Activated naive CD4-positive, alpha-beta T cell treated with anti-CD3 and anti-CD28 coated beads for 36 hours (primary cell): ENCODE measurements around the gene ANKRD44. TPM values are rescaled to one million over a fixed set of nuclear protein-coding genes. Genes with fewer than 3 reads are reported as not detected.
A peak's percentile ranks its signal among the peaks of the same experiment; 100 is the strongest.

Experiments
- CTCF ChIA-PET: fragments of 350-600 bp; sonication (Branson Sonifier 250); formaldehyde crosslinking; loops from one replicate; lab custom pipeline; 2021; ENCODE audit warnings: antibody characterized with exemption; lab: Charles Lee
- DNase-seq: peaks from one replicate; pipeline ENCODE4 v3.0.0-alpha.2; 2020
- H3K27ac Mint-ChIP-seq: one replicate; pipeline ENCODE4 v1.8.0; 2021; ENCODE audit warnings: mild to moderate bottlenecking, mixed read lengths
- H3K27me3 Mint-ChIP-seq: one replicate; pipeline ENCODE4 v1.8.0; 2021; ENCODE audit warnings: low read depth, mixed read lengths
- H3K36me3 Mint-ChIP-seq: one replicate; pipeline ENCODE4 v1.8.0; 2021; ENCODE audit warnings: low read depth, mixed read lengths
- H3K4me1 Mint-ChIP-seq: one replicate; pipeline ENCODE4 v1.8.0; 2021; ENCODE audit warnings: low read depth, mixed read lengths
- H3K4me3 Mint-ChIP-seq: one replicate; pipeline ENCODE4 v1.8.0; 2021; ENCODE audit warnings: mild to moderate bottlenecking, moderate library complexity, mixed read lengths
- H3K9me3 Mint-ChIP-seq: one replicate; pipeline ENCODE4 v1.8.0; 2021; ENCODE audit warnings: mixed read lengths
- intact Hi-C: fragments of 100-400 bp; cut with micrococcal nuclease; formaldehyde crosslinking; loops from one replicate; pipeline ENCODE4 v1.15.1; 2023
- total RNA-seq, 2 experiments: library from RNA; stranded (reverse); gene quantifications; one replicate each; pipeline ENCODE4 v1.2.3, GENCODE V29; 2021

ANKRD44 gene
- total RNA-seq, 2 experiments from 2014 or later: 87.8 to 101 TPM

- Mint-ChIP-seq H3K27ac (no peak overlapping the region), H3K4me1 (peaks cover 72% of the 10 kb centered on the region), H3K36me3 (peaks cover 9% of the 10 kb centered on the region), H3K9me3 (peaks cover 2% of the 10 kb centered on the region), H3K4me3 (no peak overlapping the region), H3K27me3 (no peaks in the 10 kb centered on the region)
- intact Hi-C loops: loop anchor here (5.0 to 10.0 kb wide), 2 partner anchors 515 to 587 kb away; partner anchors contain the start of gene MARS2
- CTCF ChIA-PET: interaction anchor here (0.6 to 4.2 kb wide), 19 partner anchors 8 to 189 kb away, joined by 3 to 66 read pairs (median 4); partner anchors contain the start of gene ANKRD44
- DNase-seq: no peak
Observed at GRCh38 chr2:197190100-197190432, 120.5 kb downstream of the ANKRD44 start.

- Mint-ChIP-seq H3K36me3 (peaks cover 10% of the 10 kb centered on the region), H3K4me3 (no peak overlapping the region), H3K4me1 (peaks cover 71% of the 10 kb centered on the region), H3K9me3 (no peaks in the 10 kb centered on the region), H3K27me3 (no peaks in the 10 kb centered on the region), H3K27ac (no peak overlapping the region)
- intact Hi-C loops: loop anchor here (5.0 to 10.0 kb wide), 3 partner anchors 177 to 588 kb away; partner anchors contain the start of gene MARS2
- no peak for DNase-seq
- CTCF ChIA-PET: interaction anchor here (0.6 to 4.2 kb wide), 14 partner anchors 9 to 189 kb away, joined by 3 to 66 read pairs (median 6); partner anchors contain the start of gene ANKRD44
Observed at GRCh38 chr2:197189426-197190099, 121.0 kb downstream of the ANKRD44 start.

- H3K27ac Mint-ChIP-seq: no peak overlapping the region
- CTCF ChIA-PET: interaction anchor here (0.7 to 1.3 kb wide), 4 partner anchors 11 to 44 kb away, joined by 3 to 5 read pairs (median 4); no protein-coding TSS in a partner anchor
Observed at GRCh38 chr2:197185676-197186075, 124.9 kb downstream of the ANKRD44 start.

GRCh38 chr2:197184959-197185586 lies 125.5 kb downstream of the ANKRD44 start:
- intact Hi-C loops: loop anchor here (5.0 kb wide), 1 partner anchor 173 kb away; no protein-coding TSS in a partner anchor
- H3K4me1 Mint-ChIP-seq: peaks cover 73% of the 10 kb centered on the region
- no peak overlapping the region for H3K27ac Mint-ChIP-seq
- H3K27me3 Mint-ChIP-seq: no peaks in the 10 kb centered on the region
- peaks cover 36% of the 10 kb centered on the region for H3K36me3 Mint-ChIP-seq
- no peak overlapping the region for H3K4me3 Mint-ChIP-seq
- no peaks in the 10 kb centered on the region for H3K9me3 Mint-ChIP-seq
- CTCF ChIA-PET: interaction anchor here (0.6 to 1.3 kb wide), 7 partner anchors 10 to 316 kb away, joined by 3 to 7 read pairs (median 3); no protein-coding TSS in a partner anchor
- no peak for DNase-seq

More at GRCh38 chr2:197185676-197186075, 124.9 kb downstream of the ANKRD44 start:
- peaks cover 73% of the 10 kb centered on the region for H3K4me1 Mint-ChIP-seq
- DNase-seq: no peak
- H3K4me3 Mint-ChIP-seq: no peak overlapping the region
- intact Hi-C loops: loop anchor here (5.0 kb wide), 1 partner anchor 173 kb away; no protein-coding TSS in a partner anchor
- H3K36me3 Mint-ChIP-seq: peaks cover 36% of the 10 kb centered on the region
- no peaks in the 10 kb centered on the region for H3K9me3 Mint-ChIP-seq
- H3K27me3 Mint-ChIP-seq: no peaks in the 10 kb centered on the region

GRCh38 chr2:197183355-197183754 lies 127.2 kb downstream of the ANKRD44 start:
- Mint-ChIP-seq H3K27ac (no peak overlapping the region), H3K27me3 (no peaks in the 10 kb centered on the region), H3K9me3 (no peaks in the 10 kb centered on the region), H3K36me3 (peaks cover 41% of the 10 kb centered on the region), H3K4me3 (no peak overlapping the region), H3K4me1 (peaks cover 73% of the 10 kb centered on the region)
- intact Hi-C loops: no loop called here
- CTCF ChIA-PET: interaction anchor here (0.6 to 7.7 kb wide), 5 partner anchors 8 to 70 kb away, joined by 3 to 56 read pairs (median 3); no protein-coding TSS in a partner anchor
- DNase-seq: no peak

DNA sequence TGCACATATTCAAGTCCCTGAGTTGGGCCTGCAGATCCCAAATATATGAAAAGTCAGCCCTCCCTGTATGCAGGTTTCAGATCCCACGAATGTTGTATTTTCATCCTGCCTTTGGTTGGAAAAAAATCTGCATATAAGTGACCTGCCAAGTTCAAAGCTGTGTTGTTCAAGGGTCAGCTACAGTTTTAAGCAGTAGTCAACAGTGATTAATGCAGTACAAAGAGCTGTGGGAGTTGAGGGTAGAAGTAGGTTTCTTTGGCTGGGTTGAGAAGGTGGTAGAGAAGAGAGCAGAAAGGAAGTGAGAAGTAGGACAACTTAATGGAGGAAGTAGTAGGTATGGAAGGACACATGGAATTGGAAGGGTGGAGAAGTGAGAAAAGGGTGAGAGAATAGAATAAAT lies 127.9 kb downstream of the ANKRD44 start:
- H3K27ac Mint-ChIP-seq: peak overlapping the region; percentile 10
- no peaks in the 10 kb centered on the region for H3K9me3 Mint-ChIP-seq
- no peak for DNase-seq
- peaks cover 69% of the 10 kb centered on the region for H3K4me1 Mint-ChIP-seq
- peaks cover 41% of the 10 kb centered on the region for H3K36me3 Mint-ChIP-seq
- H3K27me3 Mint-ChIP-seq: no peaks in the 10 kb centered on the region
- intact Hi-C loops: no loop called here
- CTCF ChIA-PET: interaction anchor here (0.9 to 7.7 kb wide), 6 partner anchors 9 to 173 kb away, joined by 3 to 56 read pairs (median 4); no protein-coding TSS in a partner anchor
- H3K4me3 Mint-ChIP-seq: no peak overlapping the region

- CTCF ChIA-PET: interaction anchor here (0.9 to 7.7 kb wide), 5 partner anchors 10 to 84 kb away, joined by 3 to 56 read pairs (median 12); no protein-coding TSS in a partner anchor
- H3K4me1 Mint-ChIP-seq: peaks cover 60% of the 10 kb centered on the region
- no peaks in the 10 kb centered on the region for H3K27me3 Mint-ChIP-seq
- H3K36me3 Mint-ChIP-seq: peaks cover 41% of the 10 kb centered on the region
- no peak for DNase-seq
- H3K9me3 Mint-ChIP-seq: no peaks in the 10 kb centered on the region
- no peak overlapping the region for H3K4me3 Mint-ChIP-seq
- H3K27ac Mint-ChIP-seq: no peak overlapping the region
- intact Hi-C loops: no loop called here
Observed at GRCh38 chr2:197181491-197181890, 129.1 kb downstream of the ANKRD44 start.

DNA sequence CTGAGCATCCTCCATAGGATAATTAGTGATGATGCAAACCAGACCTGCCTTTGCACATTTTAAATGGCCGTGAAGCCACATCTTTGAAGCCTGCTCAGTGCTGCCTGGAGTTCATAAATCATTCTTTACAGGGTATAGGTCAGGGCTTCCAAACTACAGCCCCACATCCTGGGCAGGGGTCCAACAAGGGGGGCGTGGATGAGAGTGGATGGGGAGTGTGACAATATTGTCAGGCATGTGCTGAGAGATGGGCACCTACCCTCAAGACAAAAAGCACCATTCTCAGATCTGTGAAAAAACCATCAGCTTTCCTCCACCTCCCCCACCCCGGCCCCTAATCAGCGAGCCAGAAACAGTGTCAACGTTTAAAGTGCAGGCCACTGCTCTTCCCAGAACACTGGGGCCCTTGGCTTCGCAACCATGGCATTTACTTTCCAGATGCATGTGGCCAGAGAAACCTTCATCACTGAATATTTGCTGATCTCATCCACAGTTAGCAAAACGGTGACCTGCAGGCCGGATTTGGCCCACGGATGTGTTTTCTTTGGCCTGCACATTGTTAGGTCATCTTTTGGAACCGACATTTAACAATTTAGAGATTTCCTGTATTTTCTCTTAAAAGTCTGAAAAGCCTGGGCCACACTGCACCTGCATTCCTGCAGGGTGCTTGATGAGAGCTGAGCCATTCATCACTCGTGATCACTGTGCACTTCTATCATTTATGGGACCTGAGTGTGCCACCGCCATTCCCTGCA lies 130.7 kb downstream of the ANKRD44 start:
- DNase-seq: no peak
- peaks cover 35% of the 10 kb centered on the region for H3K36me3 Mint-ChIP-seq
- no peak overlapping the region for H3K4me3 Mint-ChIP-seq
- H3K4me1 Mint-ChIP-seq: peaks cover 61% of the 10 kb centered on the region
- H3K27me3 Mint-ChIP-seq: no peaks in the 10 kb centered on the region
- CTCF ChIA-PET: interaction anchor here (7.7 kb wide), 1 partner anchor 11 kb away, joined by 56 read pairs; no protein-coding TSS in a partner anchor
- H3K9me3 Mint-ChIP-seq: no peaks in the 10 kb centered on the region
- intact Hi-C loops: no loop called here
- H3K27ac Mint-ChIP-seq: no peak overlapping the region

- CTCF ChIA-PET: interaction anchor here (1.6 to 7.7 kb wide), 3 partner anchors 8 to 63 kb away, joined by 3 to 56 read pairs (median 11); no protein-coding TSS in a partner anchor
- H3K27ac Mint-ChIP-seq: no peak overlapping the region
- no peak overlapping the region for H3K4me3 Mint-ChIP-seq
- H3K36me3 Mint-ChIP-seq: peaks cover 10% of the 10 kb centered on the region
- intact Hi-C loops: no loop called here
- peaks cover 46% of the 10 kb centered on the region for H3K4me1 Mint-ChIP-seq
- DNase-seq: no peak
- H3K27me3 Mint-ChIP-seq: no peaks in the 10 kb centered on the region
- H3K9me3 Mint-ChIP-seq: no peaks in the 10 kb centered on the region
Observed at GRCh38 chr2:197176522-197176921, 134.1 kb downstream of the ANKRD44 start.

DNA sequence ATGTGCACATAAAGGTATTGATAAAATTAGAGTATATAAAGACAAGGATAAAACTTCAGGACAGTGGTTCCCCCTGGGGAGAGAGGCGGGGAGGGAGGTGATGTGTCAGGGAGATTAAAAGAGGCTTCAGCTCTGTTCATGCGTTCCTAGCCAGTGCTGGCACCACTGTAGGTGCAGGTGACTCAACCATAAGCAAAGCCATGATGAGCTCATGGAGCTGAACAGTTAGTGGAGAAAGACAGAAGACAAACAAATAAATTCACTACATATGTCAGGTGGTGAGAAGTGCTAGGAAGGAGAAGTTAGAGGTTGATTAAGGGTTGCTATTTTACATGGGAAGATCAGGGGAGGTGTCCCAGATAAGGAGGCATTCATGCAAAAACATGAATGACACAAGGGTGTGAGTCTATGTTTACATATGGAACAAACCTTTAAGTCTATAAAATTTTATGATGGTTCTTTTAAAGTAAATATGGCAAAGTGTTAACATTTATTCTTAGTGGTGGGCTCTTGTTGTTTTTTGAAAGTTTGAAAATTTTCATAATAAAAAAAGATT lies 136.0 kb downstream of the ANKRD44 start:
- Mint-ChIP-seq H3K27me3 (no peaks in the 10 kb centered on the region), H3K9me3 (no peaks in the 10 kb centered on the region), H3K4me1 (peaks cover 48% of the 10 kb centered on the region), H3K27ac (no peak overlapping the region), H3K4me3 (no peak overlapping the region), H3K36me3 (peaks cover 6% of the 10 kb centered on the region)
- intact Hi-C loops: loop anchor here (1.0 kb wide), 1 partner anchor 12 kb away; no protein-coding TSS in a partner anchor
- CTCF ChIA-PET: interaction anchor here (0.6 to 3.4 kb wide), 5 partner anchors 10 to 201 kb away, joined by 3 to 10 read pairs (median 4); no protein-coding TSS in a partner anchor
- DNase-seq: no peak

DNA sequence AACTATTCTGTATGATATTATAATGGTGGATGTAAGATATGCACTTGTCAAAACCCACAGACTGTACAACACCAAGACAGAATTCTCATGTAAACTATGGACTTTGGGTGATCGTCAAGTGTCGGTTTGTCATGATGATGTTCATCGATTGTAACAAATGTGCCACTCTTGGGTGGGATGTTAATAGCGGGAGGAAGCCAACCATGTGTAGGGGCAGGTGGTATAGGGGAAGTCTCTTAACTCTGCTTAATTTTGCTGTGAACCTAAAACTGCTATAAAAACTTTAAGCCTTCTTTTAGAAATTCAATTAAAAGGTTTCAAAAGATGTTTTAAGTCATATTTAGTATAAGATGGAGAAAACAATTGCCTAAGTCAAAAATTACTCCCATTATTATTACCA lies 139.0 kb downstream of the ANKRD44 start:
- intact Hi-C loops: no loop called here
- Mint-ChIP-seq H3K4me3 (no peak overlapping the region), H3K27ac (no peak overlapping the region), H3K9me3 (no peaks in the 10 kb centered on the region), H3K36me3 (peaks cover 3% of the 10 kb centered on the region), H3K27me3 (no peaks in the 10 kb centered on the region), H3K4me1 (peaks cover 62% of the 10 kb centered on the region)
- CTCF ChIA-PET: interaction anchor here (0.6 to 6.9 kb wide), 6 partner anchors 10 to 160 kb away, joined by 3 to 78 read pairs (median 3); no protein-coding TSS in a partner anchor
- no peak for DNase-seq
